Loucy (cell line): Measurements from ENCODE around the gene PARN.

Experiments
- EZH2phosphoT487 ChIP-seq: fragments of 200-600 bp; IDR thresholded peaks from 2 replicates; pipeline ENCODE4 v1.6.1; 2018; ENCODE audit warnings: antibody characterized with exemption, mild to moderate bottlenecking, moderate library complexity, borderline replicate concordance
- TF ChIP-seq, protein P1 (sequence below): fragments of 200-600 bp; sonication (generic); conservative IDR thresholded peaks from 2 replicates; pipeline ENCODE4 v1.5.1; 2014; ENCODE audit warnings: mild to moderate bottlenecking, antibody characterized with exemption, low read length

DNA sequence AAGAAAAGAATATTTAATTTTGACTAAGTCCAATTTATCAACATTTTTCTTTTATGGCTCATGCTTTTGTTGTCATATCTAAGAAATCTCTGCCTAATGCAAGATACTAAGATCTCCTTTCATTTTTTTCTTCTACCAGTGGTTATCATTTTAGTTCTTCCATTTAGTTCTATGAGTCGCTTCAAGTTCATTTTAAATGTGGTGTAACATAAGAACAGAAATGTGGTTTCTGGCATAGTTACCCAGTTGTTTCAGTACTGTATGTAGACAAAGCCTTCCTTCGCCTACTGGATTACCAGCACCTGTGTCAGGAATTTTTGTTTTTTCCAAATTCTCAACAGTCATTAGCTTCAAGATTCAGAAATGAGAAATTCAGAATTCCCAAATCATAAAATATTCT lies 175.7 kb downstream of the PARN start:
- TF ChIP-seq, protein P1, sequence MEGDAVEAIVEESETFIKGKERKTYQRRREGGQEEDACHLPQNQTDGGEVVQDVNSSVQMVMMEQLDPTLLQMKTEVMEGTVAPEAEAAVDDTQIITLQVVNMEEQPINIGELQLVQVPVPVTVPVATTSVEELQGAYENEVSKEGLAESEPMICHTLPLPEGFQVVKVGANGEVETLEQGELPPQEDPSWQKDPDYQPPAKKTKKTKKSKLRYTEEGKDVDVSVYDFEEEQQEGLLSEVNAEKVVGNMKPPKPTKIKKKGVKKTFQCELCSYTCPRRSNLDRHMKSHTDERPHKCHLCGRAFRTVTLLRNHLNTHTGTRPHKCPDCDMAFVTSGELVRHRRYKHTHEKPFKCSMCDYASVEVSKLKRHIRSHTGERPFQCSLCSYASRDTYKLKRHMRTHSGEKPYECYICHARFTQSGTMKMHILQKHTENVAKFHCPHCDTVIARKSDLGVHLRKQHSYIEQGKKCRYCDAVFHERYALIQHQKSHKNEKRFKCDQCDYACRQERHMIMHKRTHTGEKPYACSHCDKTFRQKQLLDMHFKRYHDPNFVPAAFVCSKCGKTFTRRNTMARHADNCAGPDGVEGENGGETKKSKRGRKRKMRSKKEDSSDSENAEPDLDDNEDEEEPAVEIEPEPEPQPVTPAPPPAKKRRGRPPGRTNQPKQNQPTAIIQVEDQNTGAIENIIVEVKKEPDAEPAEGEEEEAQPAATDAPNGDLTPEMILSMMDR: no peak
- TF ChIP-seq EZH2phosphoT487: no peak
